Neural cell (in vitro differentiated cells): ENCODE data around the gene MBD1. TPM values are rescaled to one million over a fixed set of nuclear protein-coding genes. Genes with fewer than 3 reads are reported as not detected.
"Not testable (repeated sequence)": the region's sequence is repeated elsewhere in the genome, so short reads cannot be mapped to it uniquely, and the experiment has no call there.

ENCODE experiments used
- H2AFZ ChIP-seq: fragments of 200-600, 300-800 bp; sonication (generic), shearing (Covaris generic); 2 replicates; pipeline ENCODE4 v1.6.0; 2014; ENCODE audit warnings: low read depth, mild to moderate bottlenecking, antibody characterized with exemption, low read length, moderate library complexity
- H3F3A ChIP-seq: fragments of 200-600 bp; shearing (Covaris generic); 2 replicates; pipeline ENCODE4 v1.6.1; 2016; ENCODE audit warnings: mild to moderate bottlenecking, moderate library complexity, mixed read lengths, antibody characterized with exemption, low read length; ENCODE audit not compliant: insufficient read depth, poor library complexity, severe bottlenecking
- H3K27ac ChIP-seq: fragments of 200-600, 300-800 bp; sonication (generic), shearing (Covaris generic); 2 replicates; pipeline ENCODE4 v1.5.1; 2014; ENCODE audit warnings: mild to moderate bottlenecking, low read length, moderate library complexity
- H3K27me3 ChIP-seq: fragments of 300-800, 200-600 bp; sonication (generic), shearing (Covaris generic); 2 replicates; pipeline ENCODE4 v1.6.0; 2014; ENCODE audit warnings: mild to moderate bottlenecking, low read depth, low read length, moderate library complexity; ENCODE audit not compliant: insufficient read depth
- H3K36me3 ChIP-seq: fragments of 300-800, 200-600 bp; sonication (generic), shearing (Covaris generic); 2 replicates; pipeline ENCODE4 v1.5.1; 2014; ENCODE audit warnings: mild to moderate bottlenecking, antibody characterized with exemption, low read length, moderate library complexity; ENCODE audit not compliant: insufficient read depth
- H3K4me2 ChIP-seq: fragments of 300-800, 200-600 bp; sonication (generic), shearing (Covaris generic); 2 replicates; pipeline ENCODE4 v1.6.0; 2014; ENCODE audit warnings: mild to moderate bottlenecking, low read length
- H3K4me3 ChIP-seq: fragments of 300-800, 200-600 bp; sonication (generic), shearing (Covaris generic); 2 replicates; pipeline ENCODE4 v1.5.1; 2014; ENCODE audit warnings: mild to moderate bottlenecking, low read length, moderate library complexity
- H3K79me2 ChIP-seq: fragments of 200-600 bp; shearing (Covaris generic); replicated peaks from 2 replicates; pipeline ENCODE4 v1.6.0; 2014; ENCODE audit warnings: mild to moderate bottlenecking, low read length, moderate library complexity; ENCODE audit not compliant: insufficient read depth
- H3K9ac ChIP-seq: fragments of 300-800, 200-600 bp; sonication (generic), shearing (Covaris generic); 2 replicates; pipeline ENCODE4 v1.6.1; 2016; ENCODE audit warnings: mild to moderate bottlenecking, low read length, mixed read lengths
- H3K9me2 ChIP-seq: fragments of 200-600 bp; shearing (Covaris generic); 2 replicates; pipeline ENCODE4 v1.6.1; 2016; ENCODE audit warnings: mild to moderate bottlenecking, low read length, mixed read lengths; ENCODE audit not compliant: insufficient read depth
- H3K9me3 ChIP-seq: fragments of 200-600, 300-800 bp; sonication (generic), shearing (Covaris generic); 2 replicates; pipeline ENCODE4 v1.6.1; 2016; ENCODE audit warnings: mild to moderate bottlenecking, mixed run types, low read length, moderate library complexity, mixed read lengths
- H4K20me1 ChIP-seq: fragments of 200-600 bp; shearing (Covaris generic); 2 replicates; pipeline ENCODE4 v1.6.1; 2016; ENCODE audit warnings: mild to moderate bottlenecking, mixed run types; ENCODE audit not compliant: insufficient read depth
- EP300 ChIP-seq: fragments of 450-650 bp; conservative IDR thresholded peaks from 2 replicates; pipeline ENCODE4 v1.6.1; 2014; ENCODE audit warnings: antibody characterized with exemption, mild to moderate bottlenecking, moderate library complexity; ENCODE audit not compliant: poor library complexity, severe bottlenecking
- EZH2 ChIP-seq: fragments of 200-600, 300-800 bp; shearing (Covaris generic), sonication (generic); IDR thresholded peaks from 2 replicates; pipeline ENCODE4 v1.6.1; 2014; ENCODE audit warnings: antibody characterized with exemption, low read length, borderline replicate concordance, mild to moderate bottlenecking; ENCODE audit not compliant: insufficient read depth, poor library complexity, severe bottlenecking
- MXI1 ChIP-seq: fragments of 450-650 bp; conservative IDR thresholded peaks from 2 replicates; pipeline ENCODE4 v1.6.1; 2014; ENCODE audit warnings: antibody characterized with exemption, mild to moderate bottlenecking; ENCODE audit not compliant: poor library complexity, severe bottlenecking
- POLR2AphosphoS5 ChIP-seq: IDR thresholded peaks from 2 replicates; pipeline ENCODE4 v1.6.1; 2012
- RAD21 ChIP-seq: fragments of 450-650 bp; conservative IDR thresholded peaks from 2 replicates; pipeline ENCODE4 v1.6.1; 2014; ENCODE audit warnings: antibody characterized with exemption, mild to moderate bottlenecking, moderate library complexity
- SMC3 ChIP-seq: fragments of 450-650 bp; conservative IDR thresholded peaks from 2 replicates; pipeline ENCODE4 v1.6.1; 2014; ENCODE audit warnings: antibody characterized with exemption, mild to moderate bottlenecking, moderate library complexity; ENCODE audit not compliant: poor library complexity
- TAF1 ChIP-seq: IDR thresholded peaks from 2 replicates; pipeline ENCODE4 v1.6.1; 2012; ENCODE audit warnings: low read depth
- polyA plus RNA-seq: library from polyadenylated mRNA; depleted of rRNA; stranded (reverse); fragments of >200 nt; gene quantifications from 2 replicates; pipeline ENCODE4 v1.2.3, GENCODE V29; 2014
- TF ChIP-seq, protein P1 (sequence below): IDR thresholded peaks from 2 replicates; pipeline ENCODE4 v1.6.1; 2012; ENCODE audit warnings: borderline replicate concordance
- TF ChIP-seq, protein P2 (sequence below): fragments of 450-650 bp; IDR thresholded peaks from 2 replicates; pipeline ENCODE4 v1.5.1; 2014; ENCODE audit warnings: antibody characterized with exemption, mild to moderate bottlenecking, moderate library complexity; ENCODE audit not compliant: poor library complexity, severe bottlenecking

The MBD1 gene
- polyA plus RNA-seq, 1 donor from 2014 or later: 106 TPM

DNA sequence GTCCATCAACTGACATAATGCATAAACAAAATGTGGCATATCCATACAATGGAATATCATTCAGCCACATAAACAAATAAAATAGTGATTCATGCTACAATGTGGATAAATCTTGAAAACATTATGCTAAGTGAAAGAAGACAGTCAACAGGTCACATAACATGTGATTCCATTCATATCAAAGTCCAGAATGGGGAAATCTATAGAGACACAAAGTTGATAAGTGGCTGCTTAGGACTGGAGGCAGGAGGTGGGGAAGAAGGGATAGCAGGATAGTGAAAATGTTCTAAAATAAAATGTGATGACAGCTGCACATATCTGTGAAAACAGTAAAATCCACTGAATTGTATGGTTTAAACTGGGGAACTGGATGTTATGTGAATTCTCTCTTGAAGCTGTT is 33.8 kb downstream of the MBD1 start:
- TF ChIP-seq RAD21 (no peak), TAF1 (no peak), MXI1 (no peak), EP300 (no peak), POLR2AphosphoS5 (no peak), SMC3 (no peak), EZH2 (no peak)
- TF ChIP-seq, protein P1, sequence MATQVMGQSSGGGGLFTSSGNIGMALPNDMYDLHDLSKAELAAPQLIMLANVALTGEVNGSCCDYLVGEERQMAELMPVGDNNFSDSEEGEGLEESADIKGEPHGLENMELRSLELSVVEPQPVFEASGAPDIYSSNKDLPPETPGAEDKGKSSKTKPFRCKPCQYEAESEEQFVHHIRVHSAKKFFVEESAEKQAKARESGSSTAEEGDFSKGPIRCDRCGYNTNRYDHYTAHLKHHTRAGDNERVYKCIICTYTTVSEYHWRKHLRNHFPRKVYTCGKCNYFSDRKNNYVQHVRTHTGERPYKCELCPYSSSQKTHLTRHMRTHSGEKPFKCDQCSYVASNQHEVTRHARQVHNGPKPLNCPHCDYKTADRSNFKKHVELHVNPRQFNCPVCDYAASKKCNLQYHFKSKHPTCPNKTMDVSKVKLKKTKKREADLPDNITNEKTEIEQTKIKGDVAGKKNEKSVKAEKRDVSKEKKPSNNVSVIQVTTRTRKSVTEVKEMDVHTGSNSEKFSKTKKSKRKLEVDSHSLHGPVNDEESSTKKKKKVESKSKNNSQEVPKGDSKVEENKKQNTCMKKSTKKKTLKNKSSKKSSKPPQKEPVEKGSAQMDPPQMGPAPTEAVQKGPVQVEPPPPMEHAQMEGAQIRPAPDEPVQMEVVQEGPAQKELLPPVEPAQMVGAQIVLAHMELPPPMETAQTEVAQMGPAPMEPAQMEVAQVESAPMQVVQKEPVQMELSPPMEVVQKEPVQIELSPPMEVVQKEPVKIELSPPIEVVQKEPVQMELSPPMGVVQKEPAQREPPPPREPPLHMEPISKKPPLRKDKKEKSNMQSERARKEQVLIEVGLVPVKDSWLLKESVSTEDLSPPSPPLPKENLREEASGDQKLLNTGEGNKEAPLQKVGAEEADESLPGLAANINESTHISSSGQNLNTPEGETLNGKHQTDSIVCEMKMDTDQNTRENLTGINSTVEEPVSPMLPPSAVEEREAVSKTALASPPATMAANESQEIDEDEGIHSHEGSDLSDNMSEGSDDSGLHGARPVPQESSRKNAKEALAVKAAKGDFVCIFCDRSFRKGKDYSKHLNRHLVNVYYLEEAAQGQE: no peak
- TF ChIP-seq, protein P2, sequence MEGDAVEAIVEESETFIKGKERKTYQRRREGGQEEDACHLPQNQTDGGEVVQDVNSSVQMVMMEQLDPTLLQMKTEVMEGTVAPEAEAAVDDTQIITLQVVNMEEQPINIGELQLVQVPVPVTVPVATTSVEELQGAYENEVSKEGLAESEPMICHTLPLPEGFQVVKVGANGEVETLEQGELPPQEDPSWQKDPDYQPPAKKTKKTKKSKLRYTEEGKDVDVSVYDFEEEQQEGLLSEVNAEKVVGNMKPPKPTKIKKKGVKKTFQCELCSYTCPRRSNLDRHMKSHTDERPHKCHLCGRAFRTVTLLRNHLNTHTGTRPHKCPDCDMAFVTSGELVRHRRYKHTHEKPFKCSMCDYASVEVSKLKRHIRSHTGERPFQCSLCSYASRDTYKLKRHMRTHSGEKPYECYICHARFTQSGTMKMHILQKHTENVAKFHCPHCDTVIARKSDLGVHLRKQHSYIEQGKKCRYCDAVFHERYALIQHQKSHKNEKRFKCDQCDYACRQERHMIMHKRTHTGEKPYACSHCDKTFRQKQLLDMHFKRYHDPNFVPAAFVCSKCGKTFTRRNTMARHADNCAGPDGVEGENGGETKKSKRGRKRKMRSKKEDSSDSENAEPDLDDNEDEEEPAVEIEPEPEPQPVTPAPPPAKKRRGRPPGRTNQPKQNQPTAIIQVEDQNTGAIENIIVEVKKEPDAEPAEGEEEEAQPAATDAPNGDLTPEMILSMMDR: no peak
- no peaks in the 10 kb centered on the region for H3K79me2 ChIP-seq
- H3K4me3 ChIP-seq: no peak overlapping the region

DNA sequence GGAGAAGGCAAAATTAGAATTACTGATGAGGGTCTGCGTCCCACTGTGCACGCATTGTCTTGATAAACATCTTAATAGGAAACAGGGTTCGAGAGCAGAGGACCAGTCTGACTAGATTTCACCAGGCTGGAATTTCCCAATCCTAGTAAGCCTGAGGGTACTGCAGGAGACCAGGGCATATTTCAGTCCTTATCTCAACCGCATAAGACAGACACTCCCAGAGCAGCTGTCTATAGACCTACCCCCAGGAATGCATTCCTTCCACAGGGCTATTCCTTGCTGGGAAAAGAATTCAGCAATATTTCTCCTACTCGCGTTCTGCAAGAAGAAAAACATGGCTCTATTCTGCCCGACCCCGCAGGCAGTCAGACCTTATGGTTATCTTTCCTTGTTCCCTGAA is 39.6 kb downstream of the MBD1 start:
- H3K4me3 ChIP-seq, H3K79me2 ChIP-seq, H3K27me3 ChIP-seq, H3K9ac ChIP-seq, H4K20me1 ChIP-seq, H3F3A ChIP-seq, H3K9me2 ChIP-seq, H3K4me2 ChIP-seq, H2AFZ ChIP-seq, H3K36me3 ChIP-seq, H3K9me3 ChIP-seq, H3K27ac ChIP-seq: not testable (repeated sequence)

More for the DNA sequence above, 33.8 kb downstream of the MBD1 start:
- Histone ChIP-seq H3K27ac (no peak overlapping the region), H3K9ac (no peak overlapping the region), H3K27me3 (no peaks in the 10 kb centered on the region), H4K20me1 (no peaks in the 10 kb centered on the region), H3K9me3 (no peaks in the 10 kb centered on the region), H3K36me3 (no peaks in the 10 kb centered on the region), H3K4me2 (no peak overlapping the region), H2AFZ (no peak overlapping the region), H3F3A (no peaks in the 10 kb centered on the region), H3K9me2 (no peaks in the 10 kb centered on the region)

DNA sequence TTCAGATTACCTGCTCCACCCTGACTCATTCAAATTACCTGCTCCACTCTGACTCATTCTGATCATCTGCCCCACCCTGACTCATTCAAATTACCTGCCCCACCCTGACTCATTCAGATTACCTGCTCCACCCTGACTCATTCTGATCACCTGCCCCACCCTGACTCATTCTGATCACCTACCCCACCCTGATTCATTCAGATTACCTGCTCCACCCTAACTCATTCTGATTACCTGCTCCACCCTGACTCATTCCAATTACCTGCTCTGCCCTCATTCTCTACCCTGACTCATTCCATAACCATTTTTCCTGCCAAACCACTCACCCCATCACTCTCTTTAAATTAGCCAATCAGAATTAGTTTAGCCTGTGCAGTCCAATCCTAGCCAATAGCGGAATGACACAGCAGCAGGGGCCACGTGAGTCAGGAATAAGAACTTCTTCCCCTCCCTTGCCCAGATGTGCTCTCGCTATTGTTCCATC is 41.2 kb downstream of the MBD1 start:
- no peaks in the 10 kb centered on the region for H3F3A ChIP-seq
- H3K79me2 ChIP-seq: no peaks in the 10 kb centered on the region
- H3K4me3 ChIP-seq: no peak overlapping the region
- H3K9ac ChIP-seq: no peak overlapping the region
- H2AFZ ChIP-seq: no peak overlapping the region
- no peaks in the 10 kb centered on the region for H3K36me3 ChIP-seq
- no peaks in the 10 kb centered on the region for H3K9me3 ChIP-seq
- no peak overlapping the region for H3K27ac ChIP-seq
- no peaks in the 10 kb centered on the region for H4K20me1 ChIP-seq
- H3K4me2 ChIP-seq: no peak overlapping the region
- no peaks in the 10 kb centered on the region for H3K27me3 ChIP-seq
- no peaks in the 10 kb centered on the region for H3K9me2 ChIP-seq
- TF ChIP-seq EP300: no peak
- no peak for TF ChIP-seq MXI1
- no peak for TF ChIP-seq TAF1
- TF ChIP-seq, protein P1: no peak
- no peak for TF ChIP-seq POLR2AphosphoS5
- TF ChIP-seq, protein P2: no peak
- TF ChIP-seq EZH2: no peak
- no peak for TF ChIP-seq SMC3
- no peak for TF ChIP-seq RAD21
